HG03469 (cell line): ENCODE data around the gene INTS4.
"Not testable (repeated sequence)": the region's sequence is repeated elsewhere in the genome, so short reads cannot be mapped to it uniquely, and the experiment has no call there.

Experiments used
- ATAC-seq: cut with Tn5 transposase; IDR thresholded peaks from one replicate; pipeline ENCODE4 v1.9.1; 2021; ENCODE audit warnings: mild to moderate bottlenecking, moderate library complexity, moderate number of reproducible peaks; ENCODE audit not compliant: unreplicated experiment

The INTS4 gene

GRCh38 chr11:77883775-77884174 is 110.7 kb downstream of the INTS4 start:
- no peak for ATAC-seq

DNA sequence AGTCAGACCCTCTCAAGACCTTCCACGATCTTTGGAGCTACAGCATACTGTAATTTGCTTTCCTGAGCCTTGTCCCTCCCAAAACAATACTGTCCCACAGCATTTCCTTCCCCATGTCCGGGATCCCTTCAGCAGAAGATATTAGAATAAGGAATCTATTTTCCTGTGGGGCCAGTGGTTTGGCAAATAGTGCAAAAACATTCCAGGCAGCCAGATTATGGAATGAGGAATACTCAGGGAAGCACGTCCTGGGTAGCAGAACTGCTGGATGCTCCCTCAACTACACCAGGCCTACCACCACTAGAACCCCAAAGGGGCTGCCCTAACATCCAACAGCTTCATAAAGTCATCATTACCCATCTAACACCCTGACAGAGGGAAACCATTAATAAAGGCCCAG is 112.1 kb downstream of the INTS4 start:
- no peak for ATAC-seq

- no peak for ATAC-seq
Observed at GRCh38 chr11:77879218-77879617, 115.2 kb downstream of the INTS4 start.

GRCh38 chr11:77878247-77878646 is 116.2 kb downstream of the INTS4 start:
- ATAC-seq: not testable (repeated sequence)

DNA sequence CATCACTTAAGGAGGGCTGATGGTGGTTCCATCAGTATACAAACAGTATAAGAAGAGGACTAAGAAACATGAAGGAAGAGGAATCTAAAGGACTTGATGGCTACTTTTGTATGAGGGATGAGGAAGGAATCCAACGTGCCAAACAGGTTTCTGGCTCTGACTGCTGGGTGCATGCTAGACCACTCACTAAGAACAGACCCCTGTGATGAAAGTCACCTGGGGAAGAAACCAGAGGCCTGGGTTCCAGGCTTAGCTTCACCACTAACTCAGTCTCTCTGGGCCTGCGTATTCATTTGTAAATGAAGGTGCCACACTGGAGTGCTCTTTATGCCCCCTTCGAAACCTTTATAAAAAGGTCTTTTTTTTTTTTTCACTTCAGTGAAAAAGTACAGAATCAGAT is 118.4 kb downstream of the INTS4 start:
- ATAC-seq: no peak

GRCh38 chr11:77874206-77874605 is 120.3 kb downstream of the INTS4 start:
- ATAC-seq: no peak

DNA sequence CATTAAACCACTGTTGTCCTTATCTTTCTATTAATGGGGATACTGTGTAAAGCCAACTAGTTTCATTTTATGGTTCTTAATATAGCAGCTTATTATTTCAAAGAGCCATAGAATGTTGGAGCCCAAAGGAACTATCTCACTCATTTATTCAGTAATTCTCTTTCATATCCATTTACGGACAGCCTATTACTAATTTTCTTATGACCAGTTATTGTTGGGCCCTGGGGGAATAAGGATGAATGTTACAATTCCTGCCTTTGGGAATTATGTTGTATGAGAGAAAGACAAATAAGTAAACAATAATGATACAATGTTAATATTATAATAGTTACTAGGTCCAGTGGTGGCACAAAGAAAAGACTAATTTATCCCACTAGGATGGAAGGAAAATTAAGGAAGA is 121.1 kb downstream of the INTS4 start:
- no peak for ATAC-seq

GRCh38 chr11:77871855-77872254 is 122.6 kb downstream of the INTS4 start:
- no peak for ATAC-seq

DNA sequence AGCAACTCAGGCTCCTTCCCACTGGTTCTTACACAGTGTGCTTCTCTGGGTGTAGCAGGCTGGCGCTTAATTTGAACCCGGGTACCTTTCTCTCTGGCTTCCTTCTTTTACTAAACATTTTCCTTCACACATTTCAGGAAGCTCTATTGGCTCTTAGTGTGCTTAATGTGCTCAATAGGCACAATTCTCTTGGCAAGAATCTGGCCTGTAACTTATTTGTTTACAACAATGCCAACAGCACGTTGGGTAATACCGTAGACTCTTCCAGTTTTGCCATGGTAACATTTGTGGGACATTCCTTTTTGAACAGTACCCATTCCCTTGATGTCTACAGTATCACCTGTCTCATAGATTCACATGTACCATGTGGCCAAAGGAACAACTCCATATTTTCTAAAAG is 125.7 kb downstream of the INTS4 start:
- ATAC-seq: no peak

GRCh38 chr11:77866336-77866735 is 128.1 kb downstream of the INTS4 start:
- no peak for ATAC-seq

- ATAC-seq: no peak
Observed at GRCh38 chr11:77865805-77866204, 128.7 kb downstream of the INTS4 start.

- not testable (repeated sequence) for ATAC-seq
Observed at GRCh38 chr11:77861444-77861843, 133.0 kb downstream of the INTS4 start.

- ATAC-seq: not testable (repeated sequence)
Observed at GRCh38 chr11:77857906-77858457, 136.5 kb downstream of the INTS4 start.

DNA sequence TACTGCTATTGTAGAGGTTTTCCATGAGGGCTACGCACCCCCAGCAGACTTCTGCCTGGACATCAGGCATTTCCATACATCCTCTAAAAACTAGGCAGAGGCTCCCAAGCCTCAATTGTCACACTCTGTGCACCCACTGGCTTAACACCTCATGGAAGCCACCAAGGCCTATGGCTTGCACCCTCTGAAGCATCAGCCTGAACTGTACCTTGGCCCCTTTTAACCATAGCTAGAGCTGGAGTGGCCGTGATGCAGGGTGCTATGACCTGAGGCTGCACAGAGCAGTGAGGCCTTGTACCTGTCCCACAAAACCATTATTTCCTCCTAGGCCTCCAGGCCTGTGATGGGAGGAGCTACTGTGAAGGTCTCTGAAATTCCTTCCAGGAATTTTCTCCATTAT is 139.6 kb downstream of the INTS4 start:
- no peak for ATAC-seq

GRCh38 chr11:77851503-77851902 is 143.0 kb downstream of the INTS4 start:
- no peak for ATAC-seq

- not testable (repeated sequence) for ATAC-seq
Observed at GRCh38 chr11:77843700-77844099, 150.8 kb downstream of the INTS4 start.

GRCh38 chr11:77842441-77843121 is 151.9 kb downstream of the INTS4 start:
- no peak for ATAC-seq

DNA sequence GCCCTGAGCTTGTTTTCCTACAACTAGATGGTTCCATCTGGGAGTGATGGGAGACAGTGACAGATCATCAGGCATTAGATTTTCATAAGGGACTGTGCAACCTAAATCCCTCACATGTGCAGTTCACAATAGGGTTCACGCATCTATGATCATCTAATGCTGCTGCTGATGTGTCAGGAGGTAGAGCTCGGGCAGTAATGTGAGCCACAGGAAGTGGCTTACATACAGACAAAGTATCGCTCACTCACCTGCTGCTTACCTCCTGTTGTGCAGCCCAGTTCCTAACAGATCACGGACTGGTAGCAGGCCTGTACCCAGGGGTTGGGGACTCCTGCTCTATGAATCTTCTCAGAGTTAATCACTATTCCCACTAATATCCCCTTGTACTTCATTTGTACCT is 161.2 kb downstream of the INTS4 start:
- ATAC-seq: no peak

DNA sequence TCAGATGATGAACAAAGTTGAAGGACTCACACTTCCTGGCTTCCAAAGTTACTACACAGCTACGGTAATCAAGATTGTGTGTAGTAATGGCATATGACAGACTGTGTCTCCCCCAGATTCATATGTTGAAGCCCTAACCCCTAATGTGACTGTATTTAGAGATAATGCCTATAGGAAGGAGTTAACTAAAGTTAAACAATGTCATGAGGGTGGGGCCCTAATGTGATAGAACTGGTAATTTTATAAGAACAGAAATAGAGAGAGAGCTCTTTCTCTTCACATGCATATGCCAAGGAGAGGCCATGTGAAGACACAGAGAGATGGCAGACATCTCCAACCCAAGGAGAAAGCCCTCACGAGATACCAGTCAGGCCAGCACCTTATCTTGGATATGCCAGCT is 165.5 kb downstream of the INTS4 start:
- ATAC-seq: no peak
